K562 (cell line): Measurements from ENCODE around the gene KRT5. TPM values are rescaled to one million over a fixed set of nuclear protein-coding genes. Genes with fewer than 3 reads are reported as not detected.

Experiments
- ATAC-seq: fragments of 200-7000 bp; cut with Tn5 transposase; 3 replicates; pipeline ENCODE4 v1.9.1; 2020; ENCODE audit warnings: moderate library complexity
- BruUV-seq: library from RNA; stranded (reverse); fragments of 400-500 nt; replicated peaks from 2 replicates; lab custom pipeline; 2021; lab: Mats Ljungman, UMichigan
- CTCF ChIA-PET: fragments of 300-600 bp; formaldehyde crosslinking; extraction: SDS; loops from one replicate; lab custom pipeline; 2021; ENCODE audit warnings: low intra/inter-chr PET ratio; lab: Yijun Ruan, JAX
- POLR2A ChIA-PET: fragments of 300-600, 350-650 bp; sonication (Branson Sonifier 250); formaldehyde crosslinking; extraction: SDS; loops from one replicate; lab custom pipeline; 2021; ENCODE audit warnings: antibody characterized with exemption, inconsistent platforms; lab: Yijun Ruan, JAX
- DNase-seq, 4 experiments: peaks; one replicate each; pipeline versions ENCODE4 v3.0.0 to v3.0.0-alpha.2; 2011 to 2018; ENCODE audit warnings: low spot score in 3 of 4, mixed read lengths in 3 of 4; ENCODE audit errors: extremely low read depth in 1 of 4
- FAIRE-seq: peaks from 2 replicates; lab custom pipeline; 2011; peaks lifted over from hg19 to GRCh38; lab: Jason Lieb, UNC
- H2AFZ ChIP-seq: 2 replicates; pipeline ENCODE4 v1.6.0; 2011; ENCODE audit warnings: low read depth, low read length, control low read depth, inconsistent platforms
- H3K27ac ChIP-seq: fragments of 200-600 bp; 3 replicates; pipeline ENCODE4 v1.8.0; 2011; ENCODE audit warnings: low read depth, mild to moderate bottlenecking, control low read depth, inconsistent platforms, low read length, moderate library complexity, mixed read lengths; ENCODE audit errors: extremely low read depth
- H3K27me3 ChIP-seq, 2 experiments: fragments of 300-600 bp in 1 of 2; 2 replicates in 1 of 2; 3 replicates in 1 of 2; pipeline versions ENCODE4 v1.6.0 to v1.8.0; 2011; ENCODE audit warnings: inconsistent platforms in 2 of 2, low read length in 2 of 2, mild to moderate bottlenecking in 1 of 2, mixed read lengths in 1 of 2, moderate library complexity in 1 of 2; ENCODE audit not compliant: control insufficient read depth in 2 of 2, insufficient read depth in 2 of 2
- H3K36me3 ChIP-seq: fragments of 300-600 bp; 3 replicates; pipeline ENCODE4 v1.8.0; 2011; ENCODE audit warnings: mild to moderate bottlenecking, low read length, inconsistent platforms; ENCODE audit not compliant: control insufficient read depth, insufficient read depth
- H3K4me1 ChIP-seq, 2 experiments: fragments of 200-600 bp in 1 of 2; replicated peaks in 1 of 2; 2 replicates in 1 of 2; 3 replicates in 1 of 2; pipeline versions ENCODE4 v1.5.1 to v1.8.0; 2011; ENCODE audit warnings: inconsistent platforms in 2 of 2, low read length in 2 of 2, mild to moderate bottlenecking in 1 of 2, mixed read lengths in 1 of 2, moderate library complexity in 1 of 2; ENCODE audit not compliant: control insufficient read depth in 2 of 2, insufficient read depth in 2 of 2
- H3K4me2 ChIP-seq: 2 replicates; pipeline ENCODE4 v1.6.1; 2011; ENCODE audit warnings: low read length, control low read depth, inconsistent platforms, mixed read lengths; ENCODE audit not compliant: insufficient read depth
- H3K4me3 ChIP-seq: fragments of 200-600 bp; sonication (generic), shearing (Covaris generic); 2 replicates; pipeline ENCODE4 v1.5.1; 2016; ENCODE audit warnings: control low read depth, inconsistent platforms
- H3K79me2 ChIP-seq: fragments of 200-600 bp; 3 replicates; pipeline ENCODE4 v1.8.0; 2011; ENCODE audit warnings: low read length, inconsistent platforms; ENCODE audit not compliant: control insufficient read depth, insufficient read depth
- H3K9ac ChIP-seq, 2 experiments: 2 replicates each; pipeline versions ENCODE4 v1.6.0 to v1.6.1; 2011; ENCODE audit warnings: low read depth in 2 of 2, low read length in 2 of 2, control low read depth in 1 of 2, inconsistent platforms in 1 of 2, mild to moderate bottlenecking in 1 of 2, mixed read lengths in 1 of 2; ENCODE audit not compliant: insufficient read depth in 1 of 2
- H3K9me1 ChIP-seq: one replicate; pipeline ENCODE4 v1.6.0; 2011; ENCODE audit warnings: inconsistent platforms, mild to moderate bottlenecking, low read length, moderate library complexity; ENCODE audit not compliant: control insufficient read depth, insufficient read depth
- H3K9me3 ChIP-seq: replicated peaks from 2 replicates; pipeline ENCODE4 v1.5.1; 2011; ENCODE audit warnings: low read depth, low read length, inconsistent platforms; ENCODE audit not compliant: control insufficient read depth, insufficient read depth
- H4K20me1 ChIP-seq: replicated peaks from 2 replicates; pipeline ENCODE4 v1.6.1; 2011; ENCODE audit warnings: low read length, inconsistent platforms, mixed read lengths; ENCODE audit not compliant: control insufficient read depth, insufficient read depth
- BACH1 ChIP-seq: fragments of 200-800 bp; sonication (Bioruptor generic); IDR thresholded peaks from 2 replicates; pipeline ENCODE4 v1.6.1; 2016; ENCODE audit warnings: missing genetic modification characterization, missing compliant biosample characterization
- FOXP1 ChIP-seq: sonication (generic); formaldehyde crosslinking; IDR thresholded peaks from 2 replicates; pipeline ENCODE4 v1.8.0; 2022; ENCODE audit warnings: mild to moderate bottlenecking, missing genetic modification reagents
- RBFOX2 ChIP-seq: fragments of 200-400 bp; formaldehyde crosslinking; IDR thresholded peaks from 2 replicates; pipeline ENCODE4 v1.6.1; 2017; ENCODE audit warnings: low read depth, mild to moderate bottlenecking, low read length, moderate library complexity
- SOX6 ChIP-seq: fragments of 450-650 bp; IDR thresholded peaks from 2 replicates; pipeline ENCODE4 v1.6.1; 2014; ENCODE audit warnings: mild to moderate bottlenecking
- ZNF282 ChIP-seq: sonication (generic); formaldehyde crosslinking; IDR thresholded peaks from 2 replicates; pipeline ENCODE4 v1.8.1; 2023; ENCODE audit warnings: missing genetic modification reagents
- WGBS: fragments of 100-300 bp; shearing (Covaris generic); methylation state at CpG from one replicate; pipeline ENCODE4 v1.1.6; 2016; ENCODE audit warnings: low coverage, mixed read lengths; ENCODE audit not compliant: insufficient coverage; ENCODE audit errors: missing lambda C conversion rate; 5-methylcytosine and 5-hydroxymethylcytosine counted together
- in situ Hi-C: fragments of 300-500 bp; cut with MboI; formaldehyde crosslinking; loops from 4 replicates; pipeline ENCODE4 v1.15.0; 2018; ENCODE audit warnings: inconsistent platforms, mixed read lengths
- intact Hi-C: fragments of 100-400 bp; cut with micrococcal nuclease; formaldehyde crosslinking; loops from 2 replicates; pipeline ENCODE4 v1.14.2; 2022
- polyA plus RNA-seq, 8 experiments: library from polyadenylated mRNA; depleted of rRNA in 4 of 8; stranded (reverse) in 5 of 8; unstranded in 3 of 8; fragments of >200 nt; fragmentation: Nextera tagmentation in 2 of 8; fragmentation: Illumina TruSeq in 1 of 8; extraction: Ambion mirVana in 2 of 8; extraction: Trizol in 1 of 8; gene quantifications; 2 replicates each; pipeline versions ENCODE4 v1.2.1 to v1.2.3, GENCODE V29; 2011 to 2014; ENCODE audit warnings: inconsistent platforms in 1 of 8, missing spikeins in 1 of 8
- total RNA-seq, 7 experiments: library from RNA; depleted of rRNA in 6 of 7; stranded (reverse); fragments of >200 nt in 6 of 7; fragmentation: Illumina TruSeq in 2 of 7; extraction: Trizol in 2 of 7; gene quantifications; 2 replicates each; pipeline versions ENCODE4 v1.2.1 to v1.2.3, GENCODE V29; 2011 to 2021; ENCODE audit warnings: low replicate concordance in 1 of 7
- TF ChIP-seq, protein P1 (sequence below): sonication (generic); formaldehyde crosslinking; IDR thresholded peaks from 2 replicates; pipeline ENCODE4 v1.8.0; 2022; ENCODE audit warnings: missing genetic modification reagents, mild to moderate bottlenecking, moderate library complexity, borderline replicate concordance
- TF ChIP-seq, protein P2 (sequence below): IDR thresholded peaks from 3 replicates; pipeline ENCODE4 v1.6.1; 2011; ENCODE audit warnings: borderline replicate concordance, mild to moderate bottlenecking, moderate library complexity; ENCODE audit not compliant: insufficient read length; ENCODE audit errors: extremely low read depth

KRT5 gene
- total and polyA plus RNA-seq, 9 of the 15 experiments (the other 6 are each of a cell fraction or from before 2014, with no cell fraction given), result 0.32 TPM; not detected in 8

DNA sequence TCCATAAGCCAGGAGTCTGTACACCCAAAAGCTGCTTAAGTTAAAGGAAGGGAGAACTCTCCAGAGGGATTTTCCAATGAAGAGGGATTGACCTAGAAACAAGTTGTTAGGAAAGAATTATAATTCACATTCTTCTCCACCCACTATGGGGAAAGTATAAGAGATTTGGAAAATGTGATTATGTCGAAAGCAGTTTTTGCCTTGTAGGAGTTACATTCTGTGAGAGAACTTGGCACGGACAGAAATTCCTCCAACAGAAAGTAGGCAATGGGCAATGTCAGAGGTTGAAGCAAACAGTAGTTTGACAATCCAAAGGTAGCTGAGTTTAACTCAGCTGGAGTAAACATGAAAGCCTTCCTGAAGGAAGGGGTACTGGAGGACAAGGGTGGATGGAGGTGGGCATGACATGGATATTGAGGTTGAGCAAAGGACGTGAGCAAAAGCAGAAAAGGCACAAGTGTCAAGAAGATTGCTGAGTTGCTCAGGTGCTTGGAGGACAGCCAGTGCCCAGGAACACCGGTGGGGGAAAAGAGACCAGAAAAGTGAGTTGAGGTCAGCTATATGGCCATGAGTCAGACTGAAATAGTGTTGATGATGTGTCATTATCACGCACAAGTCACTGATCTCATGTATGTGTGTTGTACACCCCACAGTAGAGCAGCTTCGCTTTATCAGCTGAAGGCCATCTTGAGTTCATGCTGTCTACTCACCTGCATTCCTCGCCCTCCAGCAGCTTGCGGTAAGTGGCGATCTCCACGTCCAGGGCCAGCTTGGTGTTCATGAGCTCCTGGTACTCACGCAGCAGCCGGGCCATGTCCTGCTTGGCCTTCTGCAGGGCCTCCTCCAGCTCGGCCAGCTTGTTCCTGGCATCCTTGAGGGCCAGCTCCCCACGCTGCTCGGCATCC lies 4.0 kb downstream of the KRT5 start:
- H3K4me2 ChIP-seq, result no peak overlapping the region
- peaks cover 21 to 56% of the 10 kb centered on the region in 2 experiments; a peak in 4 of 5 replicates for H3K27me3 ChIP-seq
- BruUV-seq, result no TSS peak
- TF ChIP-seq FOXP1, result no peak
- TF ChIP-seq, protein P1, sequence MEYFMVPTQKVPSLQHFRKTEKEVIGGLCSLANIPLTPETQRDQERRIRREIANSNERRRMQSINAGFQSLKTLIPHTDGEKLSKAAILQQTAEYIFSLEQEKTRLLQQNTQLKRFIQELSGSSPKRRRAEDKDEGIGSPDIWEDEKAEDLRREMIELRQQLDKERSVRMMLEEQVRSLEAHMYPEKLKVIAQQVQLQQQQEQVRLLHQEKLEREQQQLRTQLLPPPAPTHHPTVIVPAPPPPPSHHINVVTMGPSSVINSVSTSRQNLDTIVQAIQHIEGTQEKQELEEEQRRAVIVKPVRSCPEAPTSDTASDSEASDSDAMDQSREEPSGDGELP (CRISPR knock-in tag), result no peak
- TF ChIP-seq BACH1 (tag), result no peak
- no peak for TF ChIP-seq SOX6
- no peak for TF ChIP-seq RBFOX2
- TF ChIP-seq, protein P2, sequence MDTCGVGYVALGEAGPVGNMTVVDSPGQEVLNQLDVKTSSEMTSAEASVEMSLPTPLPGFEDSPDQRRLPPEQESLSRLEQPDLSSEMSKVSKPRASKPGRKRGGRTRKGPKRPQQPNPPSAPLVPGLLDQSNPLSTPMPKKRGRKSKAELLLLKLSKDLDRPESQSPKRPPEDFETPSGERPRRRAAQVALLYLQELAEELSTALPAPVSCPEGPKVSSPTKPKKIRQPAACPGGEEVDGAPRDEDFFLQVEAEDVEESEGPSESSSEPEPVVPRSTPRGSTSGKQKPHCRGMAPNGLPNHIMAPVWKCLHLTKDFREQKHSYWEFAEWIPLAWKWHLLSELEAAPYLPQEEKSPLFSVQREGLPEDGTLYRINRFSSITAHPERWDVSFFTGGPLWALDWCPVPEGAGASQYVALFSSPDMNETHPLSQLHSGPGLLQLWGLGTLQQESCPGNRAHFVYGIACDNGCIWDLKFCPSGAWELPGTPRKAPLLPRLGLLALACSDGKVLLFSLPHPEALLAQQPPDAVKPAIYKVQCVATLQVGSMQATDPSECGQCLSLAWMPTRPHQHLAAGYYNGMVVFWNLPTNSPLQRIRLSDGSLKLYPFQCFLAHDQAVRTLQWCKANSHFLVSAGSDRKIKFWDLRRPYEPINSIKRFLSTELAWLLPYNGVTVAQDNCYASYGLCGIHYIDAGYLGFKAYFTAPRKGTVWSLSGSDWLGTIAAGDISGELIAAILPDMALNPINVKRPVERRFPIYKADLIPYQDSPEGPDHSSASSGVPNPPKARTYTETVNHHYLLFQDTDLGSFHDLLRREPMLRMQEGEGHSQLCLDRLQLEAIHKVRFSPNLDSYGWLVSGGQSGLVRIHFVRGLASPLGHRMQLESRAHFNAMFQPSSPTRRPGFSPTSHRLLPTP, result no peak
- TF ChIP-seq ZNF282 (CRISPR knock-in tag), result no peak
- no peak overlapping the region for H3K9ac ChIP-seq
- H3K79me2 ChIP-seq, result no peaks in the 10 kb centered on the region
- DNase-seq (no peak), FAIRE-seq (no peak), ATAC-seq (no peak)
- intact Hi-C loops, result no loop called here
- ChIA-PET POLR2A (no interaction called here), CTCF (no interaction called here)
- H3K4me3 ChIP-seq, result no peak overlapping the region
- no peak overlapping the region for H2AFZ ChIP-seq
- H3K36me3 ChIP-seq, result no peaks in the 10 kb centered on the region
- H3K9me3 ChIP-seq, result no peaks in the 10 kb centered on the region
- no peaks in the 10 kb centered on the region for H3K4me1 ChIP-seq
- no peaks in the 10 kb centered on the region for H3K9me1 ChIP-seq
- in situ Hi-C loops, result no loop called here
- H3K27ac ChIP-seq, result no peak overlapping the region
- 0% methylated on average over 15 of the region's 15 CpGs for WGBS
- no peaks in the 10 kb centered on the region; the same call in 1 of the 2 replicates for H4K20me1 ChIP-seq
